ENCODE results near the gene CDCA5.

- TF ChIP-seq CTCF (IDR thresholded peaks at IDR 0.05 in 4 of 5, conservative IDR thresholded peaks at IDR 0.05 in 1 of 5) (peak; percentile 86 to 100 (median 98)), POLR2A (IDR thresholded peaks at IDR 0.05) (no peak)
These were observed 26.6 kb upstream of the CDCA5 start for GRCh38 chr11:65110354-65110861.

Data from gastrocnemius medialis (tissue), 4 donors.